DND-41 (cell line): ENCODE data around the gene GABARAP.

Source experiments
- ATAC-seq: fragments of 200-7000 bp; cut with Tn5 transposase; 3 replicates; pipeline ENCODE4 v1.9.1; 2021; ENCODE audit warnings: low read depth; ENCODE audit not compliant: insufficient read depth
- DNase-seq: peaks from one replicate; pipeline ENCODE4 v3.0.0-alpha.2; 2020
- H2AFZ ChIP-seq: 2 replicates; pipeline ENCODE4 v1.6.0; 2012; ENCODE audit warnings: low read depth, low read length
- H3K27ac ChIP-seq: 2 replicates; pipeline ENCODE4 v1.5.1; 2012; ENCODE audit warnings: low read length, inconsistent platforms
- H3K27me3 ChIP-seq: fragments of 200-600 bp; sonication (generic); 2 replicates; pipeline ENCODE4 v1.6.0; 2012; ENCODE audit warnings: low read length, mild to moderate bottlenecking, inconsistent platforms; ENCODE audit not compliant: insufficient read depth, poor library complexity
- H3K36me3 ChIP-seq: 2 replicates; pipeline ENCODE4 v1.5.1; 2012; ENCODE audit warnings: low read length, inconsistent platforms; ENCODE audit not compliant: insufficient read depth
- H3K4me1 ChIP-seq: 2 replicates; pipeline ENCODE4 v1.5.1; 2012; ENCODE audit warnings: mild to moderate bottlenecking, low read length; ENCODE audit not compliant: insufficient read depth
- H3K4me2 ChIP-seq: 2 replicates; pipeline ENCODE4 v1.6.0; 2012; ENCODE audit warnings: mild to moderate bottlenecking, moderate library complexity, low read length, inconsistent platforms; ENCODE audit not compliant: insufficient read depth
- H3K4me3 ChIP-seq, 2 experiments: fragments of 200-600 bp in 1 of 2; shearing (Covaris generic) in 1 of 2; 2 replicates each; pipeline ENCODE4 v1.5.1; 2012 to 2016; ENCODE audit warnings: inconsistent platforms in 2 of 2, low read length in 2 of 2, mild to moderate bottlenecking in 2 of 2, low read depth in 1 of 2, moderate library complexity in 1 of 2
- H3K79me2 ChIP-seq: 2 replicates; pipeline ENCODE4 v1.6.0; 2012; ENCODE audit warnings: low read length, inconsistent platforms; ENCODE audit not compliant: insufficient read depth
- H3K9ac ChIP-seq: 2 replicates; pipeline ENCODE4 v1.6.0; 2012; ENCODE audit warnings: low read depth, mild to moderate bottlenecking, inconsistent platforms, low read length, moderate library complexity
- H3K9me3 ChIP-seq: 2 replicates; pipeline ENCODE4 v1.5.1; 2012; ENCODE audit warnings: low read length, moderate library complexity, mild to moderate bottlenecking, inconsistent platforms; ENCODE audit not compliant: insufficient read depth, severe bottlenecking
- H4K20me1 ChIP-seq: 2 replicates; pipeline ENCODE4 v1.6.0; 2012; ENCODE audit warnings: low read length; ENCODE audit not compliant: insufficient read depth
- CTCF ChIP-seq: IDR thresholded peaks from 2 replicates; pipeline ENCODE4 v1.5.1; 2012; ENCODE audit warnings: borderline replicate concordance, low read length, moderate library complexity, mild to moderate bottlenecking; ENCODE audit not compliant: poor library complexity, severe bottlenecking; ENCODE audit errors: extremely low read depth
- EZH2 ChIP-seq: IDR thresholded peaks from 3 replicates; pipeline ENCODE4 v1.6.1; 2012; ENCODE audit warnings: borderline replicate concordance, low read depth, mild to moderate bottlenecking, moderate library complexity, low read length, inconsistent platforms; ENCODE audit not compliant: severe bottlenecking

GABARAP gene

DNA sequence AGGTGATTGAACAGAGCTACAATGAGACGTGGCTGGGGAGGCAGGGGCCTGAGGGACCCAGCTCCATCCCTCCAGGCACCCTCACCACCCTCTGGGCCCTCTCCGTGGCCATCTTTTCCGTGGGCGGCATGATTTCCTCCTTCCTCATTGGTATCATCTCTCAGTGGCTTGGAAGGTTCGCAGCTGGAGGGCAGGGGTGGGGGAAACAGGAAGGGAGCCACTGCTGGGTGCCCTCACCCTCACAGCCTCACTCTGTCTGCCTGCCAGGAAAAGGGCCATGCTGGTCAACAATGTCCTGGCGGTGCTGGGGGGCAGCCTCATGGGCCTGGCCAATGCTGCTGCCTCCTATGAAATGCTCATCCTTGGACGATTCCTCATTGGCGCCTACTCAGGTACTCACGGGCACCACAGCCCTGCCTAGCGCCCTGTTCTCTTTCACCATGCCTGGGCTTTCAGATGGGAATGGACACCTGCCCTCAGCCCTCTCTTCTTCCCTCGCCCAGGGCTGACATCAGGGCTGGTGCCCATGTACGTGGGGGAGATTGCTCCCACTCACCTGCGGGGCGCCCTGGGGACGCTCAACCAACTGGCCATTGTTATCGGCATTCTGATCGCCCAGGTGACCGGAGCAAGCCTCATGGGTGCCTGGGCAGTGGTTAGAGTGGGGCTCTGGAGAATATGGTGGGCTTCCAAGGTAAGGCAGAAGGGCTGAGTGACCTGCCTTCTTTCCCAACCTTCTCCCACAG lies 41.4 kb upstream of the GABARAP start:
- Histone ChIP-seq H3K27me3 (peaks cover 15% of the 10 kb centered on the region), H3K27ac (no peak overlapping the region), H3K4me1 (peaks cover 27% of the 10 kb centered on the region), H3K9me3 (no peaks in the 10 kb centered on the region), H3K36me3 (no peaks in the 10 kb centered on the region), H3K79me2 (no peaks in the 10 kb centered on the region), H3K4me2 (no peak overlapping the region), H3K4me3 (no peak overlapping the region), H4K20me1 (no peaks in the 10 kb centered on the region), H3K9ac (no peak overlapping the region), H2AFZ (no peak overlapping the region)
- no peak for TF ChIP-seq CTCF
- no peak for TF ChIP-seq EZH2
- DNase-seq = no peak
- ATAC-seq = no peak

GRCh38 chr17:7282752-7283321 lies 40.6 kb upstream of the GABARAP start:
- H3K9ac ChIP-seq = no peak overlapping the region
- no peaks in the 10 kb centered on the region for H4K20me1 ChIP-seq
- peaks cover 13% of the 10 kb centered on the region for H3K27me3 ChIP-seq
- H3K9me3 ChIP-seq = no peaks in the 10 kb centered on the region
- H3K4me1 ChIP-seq = peaks cover 27% of the 10 kb centered on the region
- no peak for DNase-seq
- no peak overlapping the region for H3K4me3 ChIP-seq
- no peaks in the 10 kb centered on the region for H3K36me3 ChIP-seq
- no peak overlapping the region for H3K4me2 ChIP-seq
- no peak overlapping the region for H2AFZ ChIP-seq
- no peaks in the 10 kb centered on the region for H3K79me2 ChIP-seq
- no peak overlapping the region for H3K27ac ChIP-seq
- no peak for ATAC-seq
- TF ChIP-seq EZH2 = no peak
- TF ChIP-seq CTCF = no peak

GRCh38 chr17:7281953-7282751 lies 39.9 kb upstream of the GABARAP start:
- Histone ChIP-seq H3K9ac (peak overlapping the region; percentile 27; the same call in 1 of the 2 replicates), H3K4me3 (peak overlapping the region in 1 of 2 experiments; percentile 49; a peak in 2 of 4 replicates), H3K9me3 (no peaks in the 10 kb centered on the region), H3K4me1 (peaks cover 27% of the 10 kb centered on the region), H3K27me3 (peaks cover 8% of the 10 kb centered on the region), H3K4me2 (peak overlapping the region; percentile 65), H3K27ac (no peak overlapping the region), H2AFZ (peak overlapping the region; percentile 8; the same call in 1 of the 2 replicates), H3K79me2 (no peaks in the 10 kb centered on the region), H3K36me3 (no peaks in the 10 kb centered on the region), H4K20me1 (no peaks in the 10 kb centered on the region)
- ATAC-seq (no peak), DNase-seq (no peak)
- TF ChIP-seq CTCF (no peak), EZH2 (no peak)
